HEK293T (cell line): ENCODE data around the gene CEBPE.

Experiments used
- CTCF ChIA-PET: fragments of 350-600 bp; formaldehyde crosslinking; extraction: SDS; loops from one replicate; lab custom pipeline; 2021; ENCODE audit warnings: antibody characterized with exemption, inconsistent platforms; lab: Yijun Ruan, JAX
- POLR2A ChIA-PET: fragments of 350-600 bp; formaldehyde crosslinking; extraction: SDS; loops from one replicate; lab custom pipeline; 2020; ENCODE audit warnings: antibody characterized with exemption, inconsistent platforms; lab: Yijun Ruan, JAX
- DNase-seq: peaks from one replicate; pipeline ENCODE4 v3.0.0; 2012; ENCODE audit warnings: mixed read lengths; ENCODE audit errors: extremely low spot score
- ARNT ChIP-seq: fragments of 450-650 bp; IDR thresholded peaks from 2 replicates; pipeline ENCODE4 v1.6.1; 2017; ENCODE audit warnings: mild to moderate bottlenecking
- BHLHE40 ChIP-seq: fragments of 450-650 bp; IDR thresholded peaks from 2 replicates; pipeline ENCODE4 v1.6.1; 2016; ENCODE audit warnings: mild to moderate bottlenecking, moderate library complexity, borderline replicate concordance
- CTBP1 ChIP-seq: fragments of 450-650 bp; IDR thresholded peaks from 2 replicates; pipeline ENCODE4 v1.6.1; 2016; ENCODE audit warnings: borderline replicate concordance
- ELF4 ChIP-seq: fragments of 450-650 bp; IDR thresholded peaks from 2 replicates; pipeline ENCODE4 v1.6.1; 2017; ENCODE audit warnings: antibody characterized with exemption
- FOXA1 ChIP-seq: fragments of 450-650 bp; IDR thresholded peaks from 2 replicates; pipeline ENCODE4 v1.6.1; 2016; ENCODE audit warnings: mild to moderate bottlenecking
- FOXK2 ChIP-seq: fragments of 450-650 bp; IDR thresholded peaks from 2 replicates; pipeline ENCODE4 v1.6.1; 2016; ENCODE audit warnings: mild to moderate bottlenecking
- FOXM1 ChIP-seq: fragments of 450-650 bp; IDR thresholded peaks from 2 replicates; pipeline ENCODE4 v1.6.1; 2017; ENCODE audit warnings: mild to moderate bottlenecking, borderline replicate concordance
- HDGF ChIP-seq: fragments of 450-650 bp; IDR thresholded peaks from 2 replicates; pipeline ENCODE4 v1.6.1; 2017; ENCODE audit warnings: antibody characterized with exemption, borderline replicate concordance
- L3MBTL2 ChIP-seq: fragments of 450-650 bp; conservative IDR thresholded peaks from 2 replicates; pipeline ENCODE4 v1.6.1; 2016; ENCODE audit warnings: mild to moderate bottlenecking
- LEF1 ChIP-seq: fragments of 450-650 bp; IDR thresholded peaks from 2 replicates; pipeline ENCODE4 v1.6.1; 2017; ENCODE audit warnings: mild to moderate bottlenecking, borderline replicate concordance
- NFRKB ChIP-seq: fragments of 450-650 bp; IDR thresholded peaks from 2 replicates; pipeline ENCODE4 v1.6.1; 2016; ENCODE audit warnings: mild to moderate bottlenecking, moderate library complexity
- PKNOX1 ChIP-seq: fragments of 450-650 bp; IDR thresholded peaks from 2 replicates; pipeline ENCODE4 v1.6.1; 2016
- SP1 ChIP-seq: fragments of 450-650 bp; IDR thresholded peaks from 2 replicates; pipeline ENCODE4 v1.6.1; 2017
- SUZ12 ChIP-seq: fragments of 450-650 bp; IDR thresholded peaks from 2 replicates; pipeline ENCODE4 v1.6.1; 2016; ENCODE audit warnings: mild to moderate bottlenecking
- TARDBP ChIP-seq: fragments of 450-650 bp; IDR thresholded peaks from 2 replicates; pipeline ENCODE4 v1.6.1; 2016
- ZNF384 ChIP-seq: fragments of 450-650 bp; IDR thresholded peaks from 2 replicates; pipeline ENCODE4 v1.6.1; 2016

The CEBPE gene

GRCh38 chr14:23120541-23121251 lies 1.6 kb upstream of the CEBPE start:
- CTCF ChIA-PET = interaction anchor here (0.6 to 4.3 kb wide), 32 partner anchors 8 to 674 kb away, joined by 3 to 145 read pairs (median 6); partner anchors contain the start of genes ACIN1, C14orf119 and SLC7A8
- peak; percentile 94 for DNase-seq
- TF ChIP-seq LEF1 (no peak), TARDBP (no peak), HDGF (no peak), ARNT (no peak), ZNF384 (no peak), FOXA1 (no peak)
- POLR2A ChIA-PET = interaction anchor here (0.6 to 2.6 kb wide), 6 partner anchors 25 to 201 kb away, joined by 3 to 14 read pairs (median 8); partner anchors contain the start of genes ACIN1, C14orf119 and SLC7A8

GRCh38 chr14:23119363-23120327 lies 590 bp upstream of the CEBPE start:
- TF ChIP-seq L3MBTL2 (no peak), ZNF384 (no peak), SP1 (no peak), SUZ12 (no peak), ELF4 (no peak), FOXM1 (no peak), NFRKB (no peak), TARDBP (no peak), FOXK2 (no peak), LEF1 (no peak), CTBP1 (no peak), FOXA1 (no peak), ARNT (no peak), BHLHE40 (no peak)
- CTCF ChIA-PET = interaction anchor here (0.5 to 4.3 kb wide), 7 partner anchors 49 to 236 kb away, joined by 3 to 145 read pairs (median 5); partner anchors contain the start of gene SLC7A8
- no peak for DNase-seq
- POLR2A ChIA-PET = interaction anchor here (0.9 to 2.6 kb wide), 2 partner anchors 24 to 68 kb away, joined by 10 to 14 read pairs; partner anchors contain the start of genes ACIN1 and C14orf119

- ChIA-PET CTCF (interaction anchor here (1.2 kb wide), 1 partner anchor 49 kb away, joined by 3 read pairs; no protein-coding TSS in a partner anchor), POLR2A (no interaction called here)
- TF ChIP-seq FOXA1 = no peak
- TF ChIP-seq HDGF = no peak
- no peak for TF ChIP-seq LEF1
- TF ChIP-seq ARNT = no peak
- no peak for TF ChIP-seq FOXK2
- no peak for TF ChIP-seq L3MBTL2
- TF ChIP-seq PKNOX1 = no peak
- TF ChIP-seq NFRKB = no peak
- TF ChIP-seq CTBP1 = no peak
- no peak for TF ChIP-seq BHLHE40
- no peak for TF ChIP-seq SUZ12
- DNase-seq = no peak
Observed at GRCh38 chr14:23117371-23118020, 1.6 kb downstream of the CEBPE start.

- ChIA-PET CTCF (interaction anchor here (0.6 to 1.2 kb wide), 2 partner anchors 20 to 47 kb away, joined by 3 read pairs; no protein-coding TSS in a partner anchor), POLR2A (no interaction called here)
- TF ChIP-seq BHLHE40 (no peak), ARNT (no peak), HDGF (no peak), L3MBTL2 (no peak), FOXK2 (no peak), ZNF384 (no peak), LEF1 (no peak), TARDBP (no peak), FOXA1 (no peak), FOXM1 (no peak), SUZ12 (no peak), CTBP1 (no peak), PKNOX1 (no peak)
- no peak for DNase-seq
Observed at GRCh38 chr14:23115918-23116317, 3.1 kb downstream of the CEBPE start.

- ChIA-PET CTCF (interaction anchor here (0.6 kb wide), 1 partner anchor 19 kb away, joined by 3 read pairs; no protein-coding TSS in a partner anchor), POLR2A (interaction anchor here (4.0 kb wide), 1 partner anchor 20 kb away, joined by 20 read pairs; the partner anchor contains the start of genes ACIN1 and C14orf119)
- DNase-seq = no peak
- no peak for TF ChIP-seq BHLHE40
- TF ChIP-seq TARDBP = no peak
- TF ChIP-seq SUZ12 = no peak
- TF ChIP-seq FOXK2 = no peak
- TF ChIP-seq ZNF384 = no peak
- no peak for TF ChIP-seq FOXM1
- TF ChIP-seq L3MBTL2 = no peak
- TF ChIP-seq LEF1 = no peak
- no peak for TF ChIP-seq ARNT
- TF ChIP-seq FOXA1 = no peak
- TF ChIP-seq SP1 = no peak
- TF ChIP-seq HDGF = no peak
- TF ChIP-seq CTBP1 = no peak
- no peak for TF ChIP-seq ELF4
- no peak for TF ChIP-seq NFRKB
- TF ChIP-seq PKNOX1 = no peak
Observed at GRCh38 chr14:23115039-23115731, 3.9 kb downstream of the CEBPE start.
